GM12891 (cell line): Measurements from ENCODE around the gene HLCS. TPM values are rescaled to one million over a fixed set of nuclear protein-coding genes. Genes with fewer than 3 reads are reported as not detected.
A peak's percentile ranks its signal among the peaks of the same experiment; 100 is the strongest.
"Not testable (repeated sequence)": the region's sequence is repeated elsewhere in the genome, so short reads cannot be mapped to it uniquely, and the experiment has no call there.

Experiments used
- DNase-seq: peaks from one replicate; pipeline ENCODE4 v3.0.0; 2011; ENCODE audit warnings: low spot score; ENCODE audit not compliant: insufficient read length
- FAIRE-seq: peaks from 2 replicates; lab custom pipeline; 2011; peaks lifted over from hg19 to GRCh38; lab: Jason Lieb, UNC
- PAX5 ChIP-seq: IDR thresholded peaks from 2 replicates; pipeline ENCODE4 v1.6.1; 2011; ENCODE audit warnings: low read length, moderate library complexity, mild to moderate bottlenecking; ENCODE audit not compliant: insufficient read depth, severe bottlenecking
- POLR2A ChIP-seq: IDR thresholded peaks from 2 replicates; pipeline ENCODE4 v1.6.1; 2011; ENCODE audit warnings: low read depth, low read length, control low read depth
- POLR2AphosphoS5 ChIP-seq: IDR thresholded peaks from 2 replicates; pipeline ENCODE4 v1.6.1; 2011; ENCODE audit warnings: low read depth, low read length, control low read depth
- POU2F2 ChIP-seq: IDR thresholded peaks from 2 replicates; pipeline ENCODE4 v1.6.1; 2011; ENCODE audit warnings: low read depth, mild to moderate bottlenecking, control low read depth, low read length, moderate library complexity
- SPI1 ChIP-seq: IDR thresholded peaks from 2 replicates; pipeline ENCODE4 v1.6.1; 2011; ENCODE audit warnings: low read depth, low read length, control low read depth
- TAF1 ChIP-seq: IDR thresholded peaks from 2 replicates; pipeline ENCODE4 v1.6.1; 2011; ENCODE audit warnings: low read depth, low read length, control low read depth
- polyA plus RNA-seq: library from polyadenylated mRNA; unstranded; fragments of >200 nt; gene quantifications from one replicate; pipeline ENCODE4 v1.2.1, GENCODE V29; 2012; ENCODE audit warnings: low read depth, missing spikeins, inconsistent platforms; ENCODE audit not compliant: missing spikeins

The HLCS gene
- polyA plus RNA-seq = 4.8 TPM

DNA sequence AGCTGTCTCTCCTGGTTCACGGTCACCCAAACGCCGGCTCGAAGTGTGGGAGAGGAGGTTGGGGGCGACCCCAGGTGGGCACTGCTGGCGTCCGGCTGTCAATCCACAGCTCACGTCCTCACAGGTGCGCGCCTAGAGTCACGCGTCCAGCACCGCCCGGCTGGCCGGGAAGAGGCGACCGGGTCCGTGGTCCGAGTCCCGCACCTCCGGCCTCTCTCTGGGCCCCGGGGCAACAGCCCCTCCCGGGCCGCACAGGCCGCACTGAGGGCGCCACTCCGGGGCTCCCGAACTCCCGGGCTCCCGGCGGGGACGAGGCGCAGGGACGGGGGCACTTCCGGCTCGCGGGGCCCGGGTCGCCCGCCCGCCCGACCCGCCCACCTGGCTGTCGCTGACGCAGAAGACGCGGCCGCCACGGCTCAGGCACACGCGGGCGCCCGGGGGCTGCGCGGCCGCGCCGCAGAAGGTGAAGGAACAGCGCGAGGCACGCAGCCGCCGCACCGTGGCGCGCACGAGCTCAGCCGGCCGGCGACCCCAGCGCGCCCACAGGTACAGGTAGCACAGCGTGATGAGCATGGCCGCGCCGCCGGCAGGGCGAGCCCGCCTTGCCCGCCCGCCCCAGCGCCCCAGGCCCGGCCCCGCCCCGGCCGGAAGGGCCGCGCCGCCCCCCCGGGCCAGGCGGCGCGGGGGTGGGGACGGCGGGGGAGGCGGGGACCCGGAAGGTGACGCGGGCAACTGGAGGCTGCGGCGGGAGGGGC lies at the start of gene HLCS:
TSS of gene HLCS (minus strand) at position 604 of the 755 bp plus-strand sequence. CDS start at position 573, 31 bp downstream.
- TF ChIP-seq SPI1 (no peak), POLR2AphosphoS5 (0 out of 2 replicates have a peak, but pooled peaks have one; percentile 35), POU2F2 (no peak)
- peak; percentile 93 for FAIRE-seq
- DNase-seq = peak; percentile 76

DNA sequence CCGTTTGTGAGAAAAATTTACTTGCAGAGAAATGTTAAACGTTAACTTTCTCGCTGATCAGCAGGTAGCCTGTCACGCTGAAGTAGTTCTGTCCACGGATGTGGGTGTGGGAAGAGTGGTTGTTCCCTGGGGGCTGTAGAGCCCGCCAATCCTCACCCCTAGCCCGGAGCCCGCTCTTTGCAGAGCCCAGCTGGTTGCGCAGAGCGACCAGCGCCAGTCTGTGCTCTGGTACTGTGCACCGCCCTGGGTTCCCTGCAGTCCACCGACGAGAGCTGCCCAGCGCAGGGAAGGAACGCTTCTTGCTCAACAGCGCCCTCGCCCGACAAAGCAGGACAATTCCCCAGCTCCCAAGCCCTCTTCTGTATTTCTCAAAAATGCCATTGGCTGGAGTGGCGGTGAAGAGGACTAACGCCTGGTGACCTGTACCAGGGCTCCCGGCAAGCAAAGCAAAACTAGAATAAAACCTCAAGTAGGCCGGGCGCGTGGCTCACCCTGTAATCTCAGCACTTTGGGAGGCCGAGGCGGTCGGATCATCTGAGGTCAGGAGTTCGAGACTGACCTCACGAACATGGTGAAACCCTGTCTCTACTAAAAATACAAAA lies 43.4 kb upstream of the HLCS start:
- DNase-seq (peak; percentile 69), FAIRE-seq (peak; percentile 80)

DNA sequence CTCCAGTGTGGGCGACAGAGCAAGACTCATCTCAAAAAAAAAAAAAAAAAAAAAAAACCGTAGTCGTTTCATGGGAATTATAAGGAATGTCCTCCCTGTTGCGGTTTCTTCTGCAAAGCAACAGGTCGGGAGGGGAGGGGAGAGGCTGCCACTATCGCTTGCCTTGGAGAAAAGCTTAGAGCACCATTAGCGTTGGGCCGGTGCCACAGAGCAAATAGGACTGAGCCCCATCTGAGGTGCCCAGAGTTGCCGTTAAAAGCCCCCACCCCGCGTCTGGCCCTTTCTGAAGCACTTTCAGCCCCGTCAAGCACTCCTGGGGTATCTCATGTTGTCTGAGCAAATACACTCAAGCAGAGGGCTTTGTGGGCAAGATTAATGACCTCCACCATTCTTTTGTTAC lies 42.3 kb upstream of the HLCS start:
- FAIRE-seq (no peak), DNase-seq (no peak)
- TF ChIP-seq POLR2A (no peak), POU2F2 (no peak), PAX5 (no peak), TAF1 (no peak), SPI1 (no peak), POLR2AphosphoS5 (no peak)

More for the DNA sequence above, 43.4 kb upstream of the HLCS start:
- no peak for TF ChIP-seq POU2F2
- TF ChIP-seq SPI1 = peak; percentile 15; the same call in 1 of the 2 replicates
- no peak for TF ChIP-seq TAF1
- TF ChIP-seq POLR2AphosphoS5 = no peak
- no peak for TF ChIP-seq PAX5

DNA sequence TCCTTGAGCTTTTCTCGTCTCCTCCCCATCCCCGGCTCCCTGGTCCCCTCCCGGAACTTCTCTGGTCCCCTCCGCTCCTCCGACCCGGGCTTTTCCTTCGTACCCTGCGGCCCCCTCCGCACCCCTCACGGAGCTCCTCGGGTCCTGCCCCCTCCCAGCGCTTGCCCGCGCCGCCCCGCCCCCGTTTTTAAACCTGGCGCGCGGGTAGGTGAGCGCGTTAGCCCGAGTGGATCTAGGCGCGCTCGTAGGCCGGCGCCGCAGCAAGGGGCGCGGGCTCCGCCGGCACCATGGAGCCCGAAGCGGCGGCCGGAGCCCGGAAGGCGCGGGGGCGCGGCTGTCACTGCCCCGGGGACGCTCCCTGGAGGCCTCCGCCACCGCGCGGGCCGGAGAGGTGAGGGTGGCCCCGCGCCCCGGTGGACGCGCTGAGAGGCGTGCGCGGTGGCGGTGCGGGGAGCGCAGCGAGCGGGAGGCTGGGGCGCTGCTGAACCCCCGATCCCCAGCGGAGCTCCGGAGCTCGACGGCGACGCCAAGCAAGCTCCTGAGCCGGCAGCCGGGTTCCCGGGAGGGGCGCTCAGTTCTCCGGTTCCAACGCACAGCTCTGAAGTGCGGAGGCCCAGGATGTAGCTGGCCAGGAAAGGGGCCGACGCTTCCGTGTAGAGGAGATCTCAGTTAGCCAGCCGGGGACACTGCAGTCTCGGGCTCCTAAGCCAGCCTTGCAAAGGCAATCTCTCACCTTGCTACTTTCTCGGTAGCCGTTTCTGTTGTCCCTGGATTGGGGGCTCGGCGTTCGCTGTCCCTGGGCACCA lies 40.2 kb upstream of the HLCS start, which contains the start of gene RIPPLY3:
TSS of gene RIPPLY3 (plus strand) at position 217 of the 806 bp plus-strand sequence. CDS start at position 288, 71 bp downstream.
- no peak for TF ChIP-seq POLR2A
- TF ChIP-seq SPI1 = no peak
- DNase-seq (peak; percentile 42), FAIRE-seq (no peak)

DNA sequence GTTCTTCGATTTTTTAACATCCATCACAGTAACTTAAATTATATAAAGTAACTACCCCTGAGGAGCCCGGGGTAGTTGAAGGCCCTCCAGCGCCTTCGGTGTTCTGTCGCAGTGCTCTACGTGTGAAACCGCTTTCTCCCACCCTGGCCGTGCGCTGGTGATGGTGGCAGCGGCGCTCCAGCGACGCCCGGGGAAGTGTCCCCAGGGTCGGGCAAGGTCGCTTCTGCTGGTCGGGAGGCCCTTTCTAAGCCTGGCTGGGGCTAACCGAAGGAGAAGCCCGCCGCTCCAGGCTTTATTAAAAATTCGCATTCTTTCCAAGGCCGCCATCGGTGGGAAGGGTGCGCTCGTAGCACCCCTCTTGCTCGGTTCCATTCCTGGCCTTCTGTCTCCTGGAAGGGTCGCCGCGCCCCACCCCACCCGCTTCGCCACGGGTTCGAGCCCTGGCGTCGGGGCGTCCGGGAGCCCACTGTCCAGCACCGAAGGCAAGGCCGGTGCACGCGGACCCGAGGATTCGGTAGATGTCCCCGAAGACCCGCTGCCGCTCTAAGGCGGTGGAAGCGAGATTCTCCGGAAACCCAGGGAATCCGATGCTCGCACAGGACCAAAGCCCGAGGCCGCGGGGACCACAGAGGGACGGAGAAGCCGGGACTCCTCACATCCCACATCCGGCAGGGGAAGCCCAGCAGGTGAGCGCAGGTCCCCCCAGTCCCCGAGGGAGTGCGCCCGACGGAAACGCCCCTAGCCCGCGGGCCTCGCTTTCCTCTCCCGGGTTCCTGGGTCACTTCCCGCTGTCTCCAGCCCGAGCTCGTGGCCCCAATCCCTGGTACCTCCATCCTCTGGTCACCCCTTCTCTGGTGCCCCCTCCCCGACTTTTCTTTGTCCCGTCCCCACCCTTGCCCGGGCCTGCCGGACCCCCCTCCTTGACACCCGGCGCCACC lies 39.3 kb upstream of the HLCS start:
- DNase-seq (no peak), FAIRE-seq (no peak)
- no peak for TF ChIP-seq POU2F2

DNA sequence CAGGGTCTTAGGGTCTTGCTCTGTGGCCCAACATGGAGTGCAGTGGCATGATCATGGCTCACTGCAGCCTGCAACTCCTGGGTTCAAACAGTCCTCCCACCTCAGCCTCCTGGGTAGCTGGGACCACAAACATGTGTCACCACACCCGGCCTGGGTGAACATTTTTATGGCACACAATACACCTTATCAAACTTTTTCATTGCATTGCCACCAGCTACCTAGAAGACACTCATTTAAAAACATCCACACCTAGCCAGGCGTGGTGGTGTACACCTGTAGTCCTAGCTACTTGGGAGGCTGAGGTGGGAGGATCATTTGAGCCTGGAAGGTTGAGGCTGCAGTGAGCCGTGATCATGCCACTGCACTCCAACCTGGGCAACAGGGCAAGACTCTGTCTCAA lies 37.4 kb upstream of the HLCS start:
- not testable (repeated sequence) for FAIRE-seq, DNase-seq

DNA sequence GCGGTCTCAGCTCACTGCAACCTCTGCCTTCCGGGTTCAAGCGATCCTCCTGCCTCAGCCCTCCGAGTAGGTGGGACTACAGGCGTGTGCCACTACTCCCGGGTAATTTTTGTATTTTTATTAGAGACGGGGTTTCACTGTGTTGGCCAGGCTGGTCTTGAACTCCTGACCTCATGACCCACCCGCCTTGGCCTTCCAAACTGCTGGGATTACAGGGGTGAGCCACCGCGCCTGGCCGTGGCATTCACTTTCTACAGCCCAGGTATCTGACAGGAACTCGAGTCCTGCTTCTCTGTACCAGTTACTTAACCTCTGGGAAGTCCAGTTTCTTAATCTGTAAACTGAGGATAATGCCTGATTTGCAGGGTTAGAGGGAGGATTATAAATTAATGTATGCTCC lies 36.4 kb upstream of the HLCS start:
- not testable (repeated sequence) for DNase-seq, FAIRE-seq

DNA sequence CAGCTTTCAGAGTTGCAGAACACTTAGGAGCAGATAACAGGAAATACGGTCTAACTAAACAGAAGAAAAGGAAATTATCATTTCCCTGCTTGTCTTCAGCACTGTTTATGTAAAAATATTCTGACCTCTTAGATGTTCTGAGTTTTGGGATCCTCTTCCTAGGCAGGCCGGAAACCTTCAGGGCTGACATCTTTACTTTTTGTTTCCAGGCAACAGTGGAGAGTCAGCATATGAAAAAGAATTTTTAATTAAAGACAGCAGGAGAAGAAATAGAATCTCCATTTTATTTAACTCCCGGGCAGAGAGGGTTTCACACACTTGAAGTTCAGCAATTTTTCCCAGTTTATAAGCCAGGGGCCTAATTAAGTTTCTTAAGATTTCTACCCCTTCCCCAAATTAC lies 35.0 kb upstream of the HLCS start:
- TF ChIP-seq SPI1 = no peak
- TF ChIP-seq POLR2AphosphoS5 = no peak
- no peak for TF ChIP-seq POU2F2
- TF ChIP-seq TAF1 = no peak
- no peak for TF ChIP-seq PAX5
- no peak for TF ChIP-seq POLR2A
- FAIRE-seq = no peak

DNA sequence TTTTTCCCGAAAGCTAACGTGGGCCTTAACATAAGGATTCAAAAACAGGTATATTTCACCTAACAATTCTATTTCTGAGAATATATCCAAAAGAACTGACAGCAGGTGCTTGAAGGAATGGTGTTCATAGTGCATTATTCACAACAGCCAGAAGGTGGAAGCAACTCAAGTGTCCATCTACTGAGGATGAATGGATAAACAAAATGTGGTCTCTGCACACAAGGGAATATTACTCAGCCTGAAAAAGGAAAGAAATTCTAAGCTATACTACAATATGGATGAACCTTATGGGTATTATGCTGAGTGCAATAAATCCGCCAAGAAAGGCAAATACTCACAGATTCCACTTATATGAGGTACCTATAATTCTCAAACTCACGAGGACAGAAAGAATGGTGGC lies 33.9 kb upstream of the HLCS start:
- no peak for DNase-seq
- no peak for FAIRE-seq

More for the DNA sequence above, 35.0 kb upstream of the HLCS start:
- DNase-seq = no peak

More for the DNA sequence above, 33.9 kb upstream of the HLCS start:
- no peak for TF ChIP-seq SPI1
- no peak for TF ChIP-seq POLR2A
